Stimulated activated CD8-positive, alpha-beta memory T cell treated with anti-CD3 and anti-CD28 coated beads, Interleukin-15, amount 100 ng/mL, for 48 hours (primary cell): ENCODE measurements around the gene TBATA.

Experiments
- DNase-seq, 2 donors: peaks; one replicate each; pipeline ENCODE4 v3.0.0-alpha.2; 2020; ENCODE audit warnings: low read depth in 2 of 2

Gene TBATA

DNA sequence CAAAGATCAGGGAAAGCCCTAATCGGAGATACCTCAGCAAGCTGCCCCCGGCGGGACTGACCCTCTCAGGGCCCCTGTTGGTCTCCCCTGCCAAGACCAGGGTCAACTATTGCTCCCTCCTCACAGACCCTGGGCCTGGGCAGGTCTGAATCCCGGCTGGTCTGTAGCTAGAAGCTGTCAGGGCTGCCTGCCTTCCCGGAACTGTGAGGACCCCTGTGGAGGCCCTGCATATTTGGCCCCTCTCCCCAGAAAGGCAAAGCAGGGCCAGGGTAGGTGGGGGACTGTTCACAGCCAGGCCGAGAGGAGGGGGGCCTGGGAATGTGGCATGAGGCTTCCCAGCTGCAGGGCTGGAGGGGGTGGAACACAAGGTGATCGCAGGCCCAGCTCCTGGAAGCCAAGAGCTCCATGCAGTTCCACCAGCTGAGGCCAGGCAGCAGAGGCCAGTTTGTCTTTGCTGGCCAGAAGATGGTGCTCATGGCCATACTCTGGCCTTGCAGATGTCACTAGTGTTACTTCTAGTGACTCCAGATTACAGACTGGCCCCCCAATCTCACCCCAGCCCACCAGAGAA is 24.1 kb downstream of the TBATA start:
- DNase-seq = no peak

DNA sequence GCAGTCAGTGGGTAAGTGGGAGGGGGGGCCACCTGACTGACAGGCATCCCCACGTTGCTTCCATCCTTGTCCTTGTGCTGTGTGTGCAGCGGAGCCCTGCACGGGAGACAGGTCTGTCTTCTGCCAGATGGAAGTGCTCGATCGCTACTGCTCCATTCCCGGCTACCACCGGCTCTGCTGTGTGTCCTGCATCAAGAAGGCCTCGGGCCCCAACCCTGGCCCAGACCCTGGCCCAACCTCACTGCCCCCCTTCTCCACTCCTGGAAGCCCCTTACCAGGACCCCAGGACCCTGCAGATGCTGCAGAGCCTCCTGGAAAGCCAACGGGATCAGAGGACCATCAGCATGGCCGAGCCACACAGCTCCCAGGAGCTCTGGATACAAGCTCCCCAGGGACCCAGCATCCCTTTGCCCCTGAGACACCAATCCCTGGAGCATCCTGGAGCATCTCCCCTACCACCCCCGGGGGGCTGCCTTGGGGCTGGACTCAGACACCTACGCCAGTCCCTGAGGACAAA is 24.8 kb downstream of the TBATA start:
- no peak for DNase-seq

DNA sequence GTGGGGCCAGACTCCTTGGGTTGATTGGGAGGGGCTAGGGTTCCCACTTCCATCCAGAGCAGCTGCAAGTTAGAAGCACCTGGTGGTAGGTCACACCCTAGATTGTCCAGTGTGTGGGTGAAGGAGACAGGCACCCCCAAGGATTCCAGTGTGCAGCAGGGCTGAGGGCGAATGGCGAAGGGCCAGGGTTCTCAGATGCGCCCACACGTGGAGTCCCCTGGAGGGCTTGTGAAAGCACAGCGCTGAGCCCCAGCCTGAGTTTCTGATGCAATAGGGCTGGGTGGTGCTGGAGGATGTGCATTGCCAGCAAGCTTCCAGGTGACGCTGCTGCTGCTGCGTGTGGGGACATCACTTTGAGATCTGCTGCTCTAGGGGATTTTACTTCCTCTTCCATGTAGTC is 25.4 kb downstream of the TBATA start:
- DNase-seq = no peak

DNA sequence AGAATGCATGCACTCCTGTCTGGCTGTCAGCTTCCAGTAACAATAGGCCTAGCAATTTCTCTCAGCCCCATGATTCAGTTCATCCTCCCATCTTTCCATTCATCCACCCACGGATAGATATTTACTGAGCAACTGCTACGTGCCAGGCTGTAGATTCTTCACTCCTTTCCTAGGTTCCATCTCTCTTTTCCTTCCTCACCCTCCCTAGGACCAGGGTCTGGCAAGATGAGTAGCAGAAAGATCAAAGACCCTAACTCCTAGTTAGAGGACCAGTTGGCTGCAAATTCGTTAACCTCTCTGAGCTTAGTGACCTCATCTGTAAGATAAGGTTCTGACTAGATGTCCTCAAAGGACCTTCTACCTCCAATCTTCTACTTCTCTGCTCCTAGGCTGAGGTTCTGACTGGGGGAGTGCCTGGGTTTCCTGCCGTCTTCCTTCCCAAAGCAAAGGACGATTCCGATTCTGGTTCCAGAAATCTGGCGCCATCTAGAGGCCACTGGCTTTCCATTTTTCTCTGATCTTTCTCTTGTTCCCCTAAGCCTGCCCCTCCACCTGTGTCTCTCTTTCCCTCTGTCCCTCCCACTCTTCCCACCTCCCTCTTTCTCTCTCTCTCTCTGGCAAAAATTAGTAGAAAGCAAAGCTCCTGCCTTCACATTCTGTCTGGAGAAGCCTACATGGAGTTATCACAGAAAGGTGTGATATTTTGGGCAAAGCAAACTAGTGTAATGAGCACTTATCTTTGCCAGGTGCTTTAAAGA is 26.2 kb downstream of the TBATA start:
- peak; percentile 26 to 38 for DNase-seq

DNA sequence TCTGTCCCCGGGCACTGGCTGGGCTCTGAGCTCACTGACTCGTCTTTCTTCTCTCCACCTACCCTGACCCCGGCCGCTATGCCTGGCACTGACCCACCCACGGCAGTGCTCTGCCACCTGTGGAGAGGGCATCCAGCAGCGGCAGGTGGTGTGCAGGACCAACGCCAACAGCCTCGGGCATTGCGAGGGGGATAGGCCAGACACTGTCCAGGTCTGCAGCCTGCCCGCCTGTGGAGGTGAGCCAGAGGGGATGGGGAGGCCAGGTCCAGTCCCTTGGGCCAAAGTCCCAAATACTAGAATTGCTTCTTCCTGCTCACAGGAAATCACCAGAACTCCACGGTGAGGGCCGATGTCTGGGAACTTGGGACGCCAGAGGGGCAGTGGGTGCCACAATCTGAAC is 27.3 kb downstream of the TBATA start:
- DNase-seq = no peak

DNA sequence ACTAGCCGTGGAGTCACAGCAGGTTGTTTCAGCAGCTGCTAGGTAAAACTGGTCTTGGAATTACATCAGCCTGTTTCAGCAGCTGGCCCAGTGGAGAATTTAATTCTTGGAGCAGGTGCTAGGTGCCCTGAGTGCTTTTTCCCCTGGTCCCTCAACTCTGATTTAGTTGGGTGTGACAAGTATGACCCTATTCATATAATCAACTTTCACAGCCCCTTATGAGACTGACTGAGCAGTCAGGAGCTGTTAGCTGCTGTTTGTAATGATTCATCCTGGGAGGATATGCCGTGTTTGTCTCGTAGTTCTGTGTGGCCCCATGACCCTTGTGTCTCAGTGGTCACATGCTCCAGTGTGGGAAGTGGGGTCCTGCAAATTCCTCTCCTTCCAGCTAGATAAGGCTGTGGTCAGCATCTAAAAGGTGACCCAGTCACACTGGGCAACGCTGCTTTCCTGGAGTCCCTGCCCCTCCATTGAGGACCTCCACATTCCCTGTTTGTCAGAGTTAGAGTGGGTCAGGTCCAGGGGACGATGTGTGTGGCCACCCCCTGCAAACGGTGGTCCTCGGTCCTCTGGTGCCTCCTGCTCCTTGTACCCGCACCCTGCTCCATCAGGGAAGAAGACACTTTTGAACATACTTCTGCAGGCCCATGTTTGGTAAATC is 28.3 kb downstream of the TBATA start:
- DNase-seq = no peak

DNA sequence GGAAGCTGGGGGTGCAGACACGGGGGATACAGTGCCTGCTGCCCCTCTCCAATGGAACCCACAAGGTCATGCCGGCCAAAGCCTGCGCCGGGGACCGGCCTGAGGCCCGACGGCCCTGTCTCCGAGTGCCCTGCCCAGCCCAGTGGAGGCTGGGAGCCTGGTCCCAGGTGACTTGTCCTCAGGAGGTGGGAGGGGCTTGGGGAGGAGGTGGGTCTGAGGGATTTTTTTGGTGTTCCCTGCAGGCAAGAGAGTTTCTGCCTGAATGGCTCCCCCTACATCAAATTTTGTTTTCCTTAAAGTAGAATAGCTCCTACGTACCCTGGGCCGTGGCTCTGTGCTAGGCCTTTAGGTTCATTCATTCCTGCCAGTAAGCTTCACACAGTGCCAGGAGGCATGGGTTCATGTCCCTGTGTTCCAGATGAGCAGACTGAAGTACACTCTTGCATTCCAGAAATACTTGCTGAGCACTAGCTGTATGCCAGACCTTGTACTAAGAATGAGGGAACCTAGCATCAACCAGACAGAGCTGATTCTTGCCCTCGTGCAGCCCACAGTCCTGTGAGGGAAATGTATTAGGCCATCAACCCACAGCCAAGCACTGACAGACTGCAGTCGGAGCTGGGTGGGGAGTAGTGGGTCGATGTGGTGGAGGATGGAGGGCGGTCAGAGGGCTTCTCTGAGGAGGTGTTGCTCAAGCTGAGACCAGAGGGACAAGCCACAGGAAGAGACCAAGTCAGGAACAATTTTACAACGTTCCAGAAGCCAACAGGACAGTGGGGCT is 31.1 kb downstream of the TBATA start:
- no peak for DNase-seq

DNA sequence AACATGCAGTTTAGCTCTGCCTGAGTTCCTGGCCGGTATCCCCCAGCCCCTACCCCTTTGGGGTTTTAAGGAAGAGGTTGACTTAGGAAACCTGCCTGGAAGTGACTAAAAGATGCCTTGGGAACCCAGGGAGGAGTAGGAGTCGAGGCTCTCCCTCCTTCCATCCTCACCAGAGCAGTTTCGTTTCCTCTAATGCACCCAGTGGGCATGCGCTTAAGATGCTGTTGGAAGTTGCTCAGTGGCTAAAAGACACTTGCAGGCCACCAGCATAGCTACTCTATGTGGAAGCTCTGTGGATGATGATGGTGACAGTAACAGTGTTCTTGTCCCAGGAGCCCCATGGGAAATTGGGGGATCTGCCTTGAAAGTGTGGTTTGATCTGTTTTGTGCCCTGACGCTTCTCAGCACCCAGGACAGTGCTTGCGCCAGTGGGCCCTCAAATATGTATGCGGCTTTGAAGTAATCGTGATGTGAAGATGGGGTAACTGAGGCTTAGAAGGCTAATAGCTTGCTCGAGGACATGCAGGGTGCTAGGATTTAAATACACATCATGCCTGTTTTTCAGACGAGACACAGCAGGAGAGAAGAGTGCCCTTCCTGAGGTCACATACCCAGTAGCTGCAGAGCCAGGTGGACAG is 32.0 kb downstream of the TBATA start:
- DNase-seq = no peak

DNA sequence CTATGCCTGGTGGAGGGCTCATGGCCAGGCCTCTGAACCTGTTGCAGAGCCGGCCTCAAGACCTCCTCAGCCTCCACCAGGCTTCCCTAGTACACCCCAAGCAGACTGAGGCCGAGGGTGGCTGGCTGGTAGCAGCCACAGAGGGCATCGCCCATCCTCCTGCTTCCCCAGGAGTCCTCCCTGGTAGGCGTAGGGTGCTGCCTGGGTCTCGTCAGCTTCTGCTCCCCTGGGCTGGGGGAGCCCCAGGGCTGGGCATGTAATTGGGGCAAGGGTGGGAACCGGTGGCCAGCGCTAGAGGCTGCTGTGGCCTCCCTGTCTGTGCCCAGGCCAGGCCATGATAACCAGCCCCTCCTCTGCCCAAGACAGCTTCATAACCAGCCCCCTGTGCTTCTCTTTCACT is 32.6 kb downstream of the TBATA start:
- no peak for DNase-seq

DNA sequence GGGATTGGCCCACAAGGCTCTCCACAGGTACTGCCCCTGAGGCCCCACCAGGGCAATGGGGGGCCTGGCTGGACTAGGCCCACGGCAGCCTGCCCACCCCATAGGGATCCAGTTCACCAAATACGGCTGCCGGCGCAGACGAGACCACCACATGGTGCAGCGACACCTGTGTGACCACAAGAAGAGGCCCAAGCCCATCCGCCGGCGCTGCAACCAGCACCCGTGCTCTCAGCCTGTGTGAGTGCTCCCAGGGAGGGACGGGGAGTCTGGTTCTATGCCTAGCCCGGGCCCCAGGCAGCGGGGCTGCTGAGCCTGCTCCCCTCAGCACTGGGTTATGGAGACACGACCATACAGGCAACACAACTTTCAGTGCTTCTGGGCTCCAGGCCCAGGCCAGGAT is 33.2 kb downstream of the TBATA start:
- no peak for DNase-seq

DNA sequence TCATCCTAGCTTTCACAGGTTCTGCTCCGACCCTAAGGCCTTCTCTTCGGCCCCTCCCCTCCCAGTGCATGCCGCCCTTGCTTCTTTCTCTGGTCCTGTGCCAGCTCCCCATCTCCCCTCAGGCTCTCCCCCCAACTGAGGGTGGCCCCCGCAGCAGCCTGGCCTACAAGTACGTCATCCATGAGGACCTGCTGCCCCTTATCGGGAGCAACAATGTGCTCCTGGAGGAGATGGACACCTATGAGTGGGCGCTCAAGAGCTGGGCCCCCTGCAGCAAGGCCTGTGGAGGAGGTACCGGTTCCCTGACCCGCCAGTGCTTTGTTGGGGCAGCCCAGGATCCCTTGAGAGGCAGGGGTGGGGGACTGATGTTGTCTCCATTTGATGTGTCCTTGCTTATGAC is 33.8 kb downstream of the TBATA start:
- no peak for DNase-seq

DNA sequence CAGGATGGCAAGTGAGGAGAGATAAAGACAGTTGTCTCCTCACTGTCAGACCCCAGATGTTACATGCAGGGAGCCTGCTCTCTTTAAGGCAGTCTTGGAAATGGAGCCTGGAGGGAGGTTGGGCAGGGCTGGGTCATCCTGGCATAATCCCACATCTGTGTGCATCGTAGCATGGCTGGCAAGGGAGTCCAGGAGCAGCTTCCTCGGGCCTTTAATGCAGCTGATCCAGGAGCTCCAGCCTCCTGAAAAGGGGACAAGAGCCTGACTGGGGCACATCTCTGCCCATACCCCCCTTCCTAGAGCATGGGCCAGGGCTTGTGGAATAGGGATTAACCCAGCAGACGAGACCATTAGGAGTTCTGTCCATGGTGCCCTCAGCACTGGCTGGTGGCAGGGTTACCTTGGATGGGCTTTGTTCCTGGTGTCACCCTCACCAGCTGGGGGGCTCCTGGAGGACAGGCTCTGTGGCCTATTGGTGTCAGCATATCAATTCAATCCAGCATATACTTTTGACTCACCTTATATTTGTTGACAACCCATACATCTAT is 34.9 kb downstream of the TBATA start:
- no peak for DNase-seq

DNA sequence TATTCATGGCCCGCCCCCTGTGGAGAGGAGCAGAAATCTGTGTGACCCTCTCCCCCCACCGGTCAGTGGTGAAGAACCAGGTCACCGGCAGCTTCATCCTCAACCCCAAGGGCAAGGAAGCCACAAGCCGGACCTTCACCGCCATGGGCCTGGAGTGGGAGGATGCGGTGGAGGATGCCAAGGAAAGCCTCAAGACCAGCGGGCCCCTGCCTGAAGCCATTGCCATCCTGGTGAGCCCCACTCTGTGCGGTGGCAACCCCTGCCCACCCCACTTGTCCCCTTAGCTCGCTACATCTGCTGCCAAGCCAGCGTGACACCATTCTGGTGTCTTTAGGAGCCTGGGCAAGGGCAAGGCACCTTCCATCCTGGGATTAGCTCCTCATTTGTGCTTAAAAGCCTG is 35.4 kb downstream of the TBATA start:
- DNase-seq = no peak

DNA sequence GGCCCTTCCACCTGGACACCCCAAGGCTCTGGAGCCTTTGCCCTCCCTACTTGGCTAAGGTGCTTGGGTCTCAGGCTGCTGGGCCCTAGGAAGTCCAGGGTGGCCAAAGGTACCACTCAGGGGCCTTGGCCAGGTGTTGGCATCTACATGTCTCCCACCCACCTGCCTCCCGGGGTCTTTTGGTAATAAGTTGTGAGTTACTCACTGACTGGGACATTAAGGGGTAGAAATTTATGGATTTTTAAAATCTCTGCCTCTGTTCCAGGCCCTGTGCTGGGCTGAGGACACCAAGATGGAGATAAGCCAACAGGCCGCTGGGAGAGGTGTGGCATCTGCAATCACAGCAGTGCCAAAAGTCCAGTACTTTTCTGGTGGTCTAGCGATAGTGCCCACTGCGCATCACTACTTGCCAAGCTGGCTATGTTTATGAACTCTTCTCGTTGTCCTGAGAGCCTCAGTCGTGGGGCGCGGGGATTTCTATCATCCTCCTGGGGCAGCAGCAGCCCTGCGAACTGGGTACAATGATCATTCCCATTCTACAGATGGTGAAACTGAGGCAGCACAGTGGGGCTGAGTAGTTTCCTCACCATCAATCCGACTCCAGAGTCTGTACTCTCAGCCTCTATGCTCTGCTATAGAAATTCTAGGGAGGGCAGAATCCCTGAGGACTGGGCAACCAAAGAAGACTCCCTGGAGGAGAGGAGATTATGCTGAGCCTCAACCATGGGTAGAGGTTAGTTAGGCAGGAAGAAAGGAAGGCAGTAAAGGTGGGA is 36.2 kb downstream of the TBATA start:
- no peak for DNase-seq

DNA sequence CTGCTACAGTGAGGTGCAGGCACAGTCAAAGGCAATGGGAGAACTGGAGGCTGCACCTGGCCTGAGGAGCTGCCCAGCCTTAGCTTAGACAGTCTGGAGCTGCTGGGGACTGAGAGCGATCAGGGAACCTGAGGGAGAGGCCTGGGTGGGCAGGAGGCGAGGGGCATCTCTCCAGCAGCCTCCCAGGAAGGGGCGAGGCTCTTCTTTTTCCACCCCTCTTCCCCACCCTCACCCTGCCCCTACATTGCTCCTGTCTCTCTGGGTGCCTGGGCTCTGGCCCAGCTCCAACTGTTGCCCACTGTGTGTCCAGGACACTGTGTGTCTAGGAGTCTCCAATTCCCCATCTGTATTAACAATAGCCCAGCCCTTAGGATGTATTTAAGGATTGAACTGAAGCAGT is 36.9 kb downstream of the TBATA start:
- DNase-seq = no peak

DNA sequence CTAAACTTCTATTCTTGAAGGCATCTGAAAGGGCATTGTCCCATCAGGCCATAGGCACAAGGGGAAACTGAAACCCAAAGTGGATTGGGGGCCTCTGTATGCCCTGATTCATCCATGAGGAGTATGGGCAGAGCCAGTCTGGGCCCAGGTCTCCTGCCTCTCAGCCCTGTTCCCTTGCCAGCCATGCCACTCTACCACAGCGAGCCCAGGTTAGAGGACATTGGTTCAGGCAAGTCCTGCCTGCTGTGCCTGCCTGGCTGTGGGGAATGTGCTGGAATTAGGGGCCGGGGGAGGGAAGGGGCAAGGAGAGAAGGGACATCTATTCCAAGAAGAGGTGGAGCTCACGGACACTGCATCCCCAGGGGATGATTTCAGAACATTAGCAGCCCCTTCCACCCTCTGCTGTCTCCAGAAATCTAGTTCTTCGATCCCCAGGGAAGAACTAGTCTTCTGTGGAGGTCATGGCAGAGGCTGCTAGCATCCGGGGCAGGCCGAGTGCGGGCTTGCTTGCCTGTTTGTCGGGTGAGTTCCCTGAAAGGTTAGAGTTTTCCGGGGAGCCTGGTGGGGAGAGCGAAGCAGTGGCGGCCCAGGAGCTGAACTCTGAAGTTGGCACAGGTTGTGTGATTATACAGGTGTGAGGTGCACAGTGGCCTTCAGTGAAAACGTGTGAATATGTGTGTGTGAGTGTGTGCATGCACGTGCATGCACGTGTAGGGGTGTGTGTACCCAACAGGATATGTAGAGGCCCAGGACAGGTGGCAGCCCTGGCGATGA is 37.8 kb downstream of the TBATA start:
- DNase-seq = no peak

DNA sequence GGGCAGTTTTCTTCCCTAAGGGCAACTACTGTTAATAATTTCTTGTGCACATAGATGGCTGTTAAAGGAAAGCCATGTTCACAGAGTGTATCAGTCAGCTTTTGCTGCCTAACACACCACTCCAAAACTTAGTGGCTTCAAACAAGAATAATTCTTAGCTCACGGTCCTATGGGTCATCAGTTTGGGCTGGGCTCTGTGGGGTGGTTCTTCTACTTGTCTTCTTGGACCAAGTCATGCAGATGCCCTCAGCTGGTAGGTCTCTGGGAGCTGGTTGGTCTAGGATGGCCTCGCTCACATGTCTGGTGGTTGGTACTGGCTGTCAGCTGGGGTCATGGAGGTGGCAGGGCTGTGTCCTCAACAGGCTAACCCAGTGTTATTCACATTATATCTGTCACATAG is 39.6 kb downstream of the TBATA start:
- no peak for DNase-seq

DNA sequence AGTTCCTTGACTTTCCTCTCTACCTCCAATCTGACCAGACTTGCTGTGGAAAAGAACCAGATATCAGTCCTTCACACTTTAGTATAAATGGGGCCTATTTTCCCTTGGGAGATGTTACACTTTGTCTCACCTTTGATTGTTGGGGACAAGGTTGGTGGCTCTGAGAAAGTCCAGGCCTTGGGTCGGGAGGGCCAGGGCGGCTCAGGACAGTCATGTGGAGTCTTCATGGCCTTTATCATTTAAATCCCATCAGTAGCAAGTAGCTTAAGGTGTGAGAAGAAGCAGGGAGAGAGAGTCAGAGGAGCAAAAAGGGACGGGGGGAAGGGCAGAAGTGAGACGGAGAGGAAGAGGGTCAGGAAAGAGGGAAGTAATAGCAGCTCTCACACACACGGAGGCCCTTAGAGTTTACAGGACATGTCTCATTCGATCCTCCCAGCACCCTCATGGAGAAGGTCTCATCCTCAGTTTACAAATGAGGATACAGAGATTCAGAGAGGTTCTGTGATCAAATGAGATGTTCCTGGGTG is 40.5 kb downstream of the TBATA start:
- no peak for DNase-seq

DNA sequence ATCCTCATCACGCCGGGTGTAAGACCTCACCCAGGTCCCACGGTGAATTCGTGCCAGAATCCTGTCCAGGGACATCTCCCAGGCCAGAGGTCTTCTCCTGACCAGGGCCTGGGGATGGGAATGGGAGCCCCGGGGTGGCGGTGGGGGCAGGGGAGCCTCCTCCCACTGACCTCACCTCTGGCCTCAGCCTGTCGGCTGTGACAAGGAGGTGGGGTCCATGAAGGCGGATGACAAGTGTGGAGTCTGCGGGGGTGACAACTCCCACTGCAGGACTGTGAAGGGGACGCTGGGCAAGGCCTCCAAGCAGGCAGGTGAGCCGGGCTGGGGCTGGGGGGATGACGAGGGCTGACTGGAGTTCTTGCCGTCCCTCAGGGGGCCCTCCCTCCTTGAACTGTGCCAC is 41.3 kb downstream of the TBATA start:
- no peak for DNase-seq

DNA sequence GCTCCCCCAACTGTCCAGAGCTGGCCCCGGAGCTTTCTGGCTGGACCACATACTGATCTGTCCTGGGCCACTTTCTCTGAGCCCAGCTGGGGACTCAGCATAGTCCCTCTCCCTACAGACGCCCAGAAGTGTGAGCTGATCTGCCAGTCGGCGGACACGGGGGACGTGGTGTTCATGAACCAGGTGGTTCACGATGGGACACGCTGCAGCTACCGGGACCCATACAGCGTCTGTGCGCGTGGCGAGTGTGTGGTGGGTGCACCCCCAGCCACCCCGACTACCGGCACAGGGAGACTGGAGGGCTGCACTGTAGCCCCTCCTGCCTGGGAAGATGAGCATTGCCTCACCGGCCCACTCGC is 41.8 kb downstream of the TBATA start:
- no peak for DNase-seq
